Ammon's horn (tissue), 1 donor: Measurements from ENCODE around the gene TSC22D4.
"Not testable (repeated sequence)": the region's sequence is repeated elsewhere in the genome, so short reads cannot be mapped to it uniquely, and the experiment has no call there.

ENCODE experiments used
- DNase-seq: peaks from one replicate; pipeline ENCODE4 v3.0.0-alpha.2; 2016; ENCODE audit warnings: low spot score

TSC22D4 gene

GRCh38 chr7:100472854-100473499 lies 6.0 kb downstream of the TSC22D4 start:
- no peak for DNase-seq

GRCh38 chr7:100472121-100472851 lies 6.7 kb downstream of the TSC22D4 start:
- no peak for DNase-seq

GRCh38 chr7:100471021-100471420 lies 8.0 kb downstream of the TSC22D4 start:
- DNase-seq, result no peak

- peak; percentile 90 for DNase-seq
Observed at GRCh38 chr7:100469227-100470044, 9.6 kb downstream of the TSC22D4 start.

GRCh38 chr7:100467638-100468373 lies 11.2 kb downstream of the TSC22D4 start:
- DNase-seq, result peak; percentile 97

GRCh38 chr7:100466653-100467605 lies 12.1 kb downstream of the TSC22D4 start:
- no peak for DNase-seq

- peak; percentile 96 for DNase-seq
Observed at GRCh38 chr7:100465702-100466311, 13.2 kb downstream of the TSC22D4 start.

- DNase-seq, result no peak
Observed at GRCh38 chr7:100465299-100465698, 13.7 kb downstream of the TSC22D4 start.

GRCh38 chr7:100464791-100465190 lies 14.2 kb downstream of the TSC22D4 start:
- no peak for DNase-seq

- DNase-seq, result no peak
Observed at GRCh38 chr7:100464210-100464660, 14.8 kb downstream of the TSC22D4 start, which contains the start of gene SPACDR. TSS of gene SPACDR (minus strand) at chr7:100464260. CDS start at chr7:100464025, 235 bp downstream.

- no peak for DNase-seq
Observed at GRCh38 chr7:100457033-100457432, 22.0 kb downstream of the TSC22D4 start.

GRCh38 chr7:100456562-100456961 lies 22.5 kb downstream of the TSC22D4 start:
- no peak for DNase-seq

GRCh38 chr7:100455206-100455605 lies 23.8 kb downstream of the TSC22D4 start:
- no peak for DNase-seq

GRCh38 chr7:100453854-100454253 lies 25.2 kb downstream of the TSC22D4 start:
- not testable (repeated sequence) for DNase-seq

- no peak for DNase-seq
Observed at GRCh38 chr7:100452513-100452912, 26.5 kb downstream of the TSC22D4 start.

- no peak for DNase-seq
Observed at GRCh38 chr7:100449190-100449795, 29.7 kb downstream of the TSC22D4 start.

GRCh38 chr7:100447363-100447762 lies 31.7 kb downstream of the TSC22D4 start:
- not testable (repeated sequence) for DNase-seq

GRCh38 chr7:100446040-100446439 lies 33.0 kb downstream of the TSC22D4 start:
- DNase-seq, result no peak
